PC-3 (cell line): Measurements from ENCODE around the gene FGD4.

Experiments
- CTCF ChIP-seq: fragments of 300-600 bp; sonication (generic); conservative IDR thresholded peaks from 2 replicates; pipeline ENCODE4 v1.5.1; 2017; ENCODE audit warnings: antibody characterized with exemption, low read depth, mild to moderate bottlenecking, low read length
- EZH2 ChIP-seq: fragments of 300-600 bp; sonication (generic); IDR thresholded peaks from one replicate; pipeline ENCODE4 v1.6.1; 2017; ENCODE audit warnings: antibody characterized with exemption, mild to moderate bottlenecking, low read length; ENCODE audit not compliant: unreplicated experiment
- EZH2phosphoT487 ChIP-seq: fragments of 300-600 bp; sonication (generic); IDR thresholded peaks from 2 replicates; pipeline ENCODE4 v1.6.1; 2018; ENCODE audit warnings: mild to moderate bottlenecking, antibody characterized with exemption, low read length, borderline replicate concordance

- TF ChIP-seq CTCF (no peak), EZH2phosphoT487 (no peak), EZH2 (no peak)
These were observed 109.3 kb downstream of the FGD4 start for GRCh38 chr12:32508626-32509025.
